IMR-90 (cell line): Measurements from ENCODE around the gene STX8. TPM values are rescaled to one million over a fixed set of nuclear protein-coding genes. Genes with fewer than 3 reads are reported as not detected.

ENCODE experiments used
- ATAC-seq: fragments of 200-7000 bp; cut with Tn5 transposase; 2 replicates; pipeline ENCODE4 v1.9.1; 2020; ENCODE audit warnings: low read depth, mild to moderate bottlenecking, moderate library complexity
- BruUV-seq: library from RNA; stranded (reverse); fragments of 400-500 nt; replicated peaks from 2 replicates; lab custom pipeline; 2021; lab: Mats Ljungman, UMichigan
- CTCF ChIA-PET: fragments of 300-600 bp; formaldehyde crosslinking; extraction: SDS; loops from one replicate; lab custom pipeline; 2021; ENCODE audit warnings: antibody characterized with exemption; lab: Yijun Ruan, JAX
- POLR2A ChIA-PET: fragments of 300-600 bp; sonication (Branson Sonifier 250); formaldehyde crosslinking; loops from one replicate; lab custom pipeline; 2022; ENCODE audit warnings: antibody characterized with exemption; ENCODE audit not compliant: unreplicated experiment; lab: Charles Lee
- DNase-seq: peaks from one replicate; pipeline ENCODE4 v3.0.0; 2013
- H2AFZ ChIP-seq: replicated peaks from 2 replicates; pipeline ENCODE3; 2013; ENCODE audit warnings: low read length, mild to moderate bottlenecking; ENCODE audit not compliant: poor library complexity
- H2AK5ac ChIP-seq: 2 replicates; pipeline ENCODE4 v1.6.1; 2013; ENCODE audit warnings: low read depth, low read length, inconsistent platforms
- H2AK9ac ChIP-seq: replicated peaks from 2 replicates; pipeline ENCODE3; 2013; ENCODE audit warnings: mild to moderate bottlenecking, low read depth, low read length, moderate library complexity; ENCODE audit not compliant: poor library complexity
- H2BK120ac ChIP-seq: 2 replicates; pipeline ENCODE4 v1.6.1; 2013; ENCODE audit warnings: low read depth, low read length, inconsistent platforms
- H2BK15ac ChIP-seq: 3 replicates; pipeline ENCODE4 v1.6.1; 2013; ENCODE audit warnings: low read depth, low read length, inconsistent platforms
- H2BK20ac ChIP-seq: 2 replicates; pipeline ENCODE4 v1.6.1; 2013; ENCODE audit warnings: low read depth, mild to moderate bottlenecking, inconsistent platforms, low read length, moderate library complexity
- H2BK5ac ChIP-seq: 2 replicates; pipeline ENCODE4 v1.6.1; 2013; ENCODE audit warnings: mild to moderate bottlenecking, low read depth, low read length, inconsistent platforms; ENCODE audit not compliant: poor library complexity, severe bottlenecking
- H3K14ac ChIP-seq: replicated peaks from 2 replicates; pipeline ENCODE4 v1.6.1; 2013; ENCODE audit warnings: low read depth, low read length, inconsistent platforms
- H3K18ac ChIP-seq: 2 replicates; pipeline ENCODE4 v1.6.1; 2013; ENCODE audit warnings: low read depth, low read length, control low read depth
- H3K23ac ChIP-seq: 2 replicates; pipeline ENCODE4 v1.6.1; 2013; ENCODE audit warnings: low read depth, low read length, inconsistent platforms
- H3K27ac ChIP-seq: 2 replicates; pipeline ENCODE4 v1.5.1; 2013; ENCODE audit warnings: mild to moderate bottlenecking, control low read depth, low read length; ENCODE audit not compliant: insufficient read depth
- H3K27me3 ChIP-seq: 2 replicates; pipeline ENCODE4 v1.6.1; 2013; ENCODE audit warnings: low read length; ENCODE audit not compliant: control insufficient read depth, insufficient read depth
- H3K36me3 ChIP-seq: 2 replicates; pipeline ENCODE4 v1.6.1; 2013; ENCODE audit warnings: low read length, mixed read lengths; ENCODE audit not compliant: control insufficient read depth, insufficient read depth
- H3K4ac ChIP-seq: 2 replicates; pipeline ENCODE4 v1.6.1; 2013; ENCODE audit warnings: low read depth, low read length, inconsistent platforms
- H3K4me1 ChIP-seq: 2 replicates; pipeline ENCODE4 v1.6.1; 2013; ENCODE audit warnings: low read length, mixed read lengths; ENCODE audit not compliant: control insufficient read depth, insufficient read depth
- H3K4me2 ChIP-seq: 2 replicates; pipeline ENCODE4 v1.6.1; 2013; ENCODE audit warnings: low read depth, mild to moderate bottlenecking, control low read depth, low read length, moderate library complexity
- H3K4me3 ChIP-seq: 2 replicates; pipeline ENCODE4 v1.5.1; 2013; ENCODE audit warnings: low read depth, mild to moderate bottlenecking, control low read depth, low read length, moderate library complexity; ENCODE audit not compliant: insufficient read depth
- H3K56ac ChIP-seq: 2 replicates; pipeline ENCODE4 v1.6.1; 2013; ENCODE audit warnings: low read length, inconsistent platforms; ENCODE audit not compliant: insufficient read depth; ENCODE audit errors: extremely low read depth
- H3K79me1 ChIP-seq, 2 experiments: 2 replicates each; pipeline ENCODE4 v1.6.1; 2013; ENCODE audit warnings: low read length in 2 of 2, inconsistent platforms in 1 of 2, low read depth in 1 of 2
- H3K9ac ChIP-seq: 2 replicates; pipeline ENCODE4 v1.6.1; 2013; ENCODE audit warnings: low read depth, low read length, control low read depth
- H3K9me1 ChIP-seq: 2 replicates; pipeline ENCODE4 v1.6.1; 2013; ENCODE audit warnings: low read length, inconsistent platforms; ENCODE audit not compliant: insufficient read depth
- H3K9me3 ChIP-seq: 2 replicates; pipeline ENCODE4 v1.6.1; 2013; ENCODE audit warnings: low read length; ENCODE audit not compliant: control insufficient read depth, insufficient read depth
- H4K20me1 ChIP-seq: 2 replicates; pipeline ENCODE4 v1.6.1; 2013; ENCODE audit warnings: low read length, inconsistent platforms; ENCODE audit not compliant: insufficient read depth
- H4K5ac ChIP-seq: 2 replicates; pipeline ENCODE4 v1.6.1; 2013; ENCODE audit warnings: mild to moderate bottlenecking, low read depth, low read length, control low read depth
- H4K8ac ChIP-seq, 2 experiments: 2 replicates each; pipeline ENCODE4 v1.6.1; 2013; ENCODE audit warnings: low read depth in 2 of 2, low read length in 2 of 2, control low read depth in 1 of 2, inconsistent platforms in 1 of 2
- H4K91ac ChIP-seq: 2 replicates; pipeline ENCODE4 v1.6.1; 2013; ENCODE audit warnings: low read depth, low read length, inconsistent platforms; ENCODE audit not compliant: insufficient read depth
- BHLHE40 ChIP-seq: fragments of 150-350 bp; IDR thresholded peaks from 2 replicates; pipeline ENCODE4 v1.6.1; 2016; ENCODE audit warnings: mild to moderate bottlenecking, low read depth, low read length
- CHD1 ChIP-seq: IDR thresholded peaks from 2 replicates; pipeline ENCODE4 v1.6.1; 2012; ENCODE audit warnings: low read depth, low read length, improper control_type of control experiment
- FOS ChIP-seq: fragments of 150-350 bp; IDR thresholded peaks from 2 replicates; pipeline ENCODE4 v1.6.1; 2016; ENCODE audit warnings: low read depth, low read length
- MAZ ChIP-seq: IDR thresholded peaks from 2 replicates; pipeline ENCODE4 v1.6.1; 2012; ENCODE audit warnings: low read depth, mild to moderate bottlenecking, low read length, improper control_type of control experiment, moderate library complexity, borderline replicate concordance
- MXI1 ChIP-seq: IDR thresholded peaks from 2 replicates; pipeline ENCODE4 v1.6.1; 2012; ENCODE audit warnings: low read depth, mild to moderate bottlenecking, low read length, moderate library complexity, borderline replicate concordance
- NFE2L2 ChIP-seq: fragments of 150-350 bp; IDR thresholded peaks from 2 replicates; pipeline ENCODE4 v1.6.1; 2016; ENCODE audit warnings: low read depth, mild to moderate bottlenecking, low read length
- RAD21 ChIP-seq: IDR thresholded peaks from 2 replicates; pipeline ENCODE4 v1.6.1; 2012; ENCODE audit warnings: low read length, improper control_type of control experiment
- RFX5 ChIP-seq: IDR thresholded peaks from 2 replicates; pipeline ENCODE4 v1.8.0; 2012; ENCODE audit warnings: low read depth, mild to moderate bottlenecking, low read length, moderate library complexity
- WGBS, 2 experiments: methylation state at CpG; one replicate each; pipeline versions ENCODE4 v1.1.5 to v1.1.7; 2013; ENCODE audit warnings: missing lambda C conversion rate in 2 of 2; ENCODE audit not compliant: insufficient read length in 1 of 2; ENCODE audit errors: extremely low coverage in 2 of 2; 5-methylcytosine and 5-hydroxymethylcytosine counted together
- dilution Hi-C: fragments of 300-500 bp; cut with HindIII; formaldehyde crosslinking; loops from one replicate; pipeline ENCODE4 v1.14.3; 2018; ENCODE audit warnings: low sequenced_read_pairs; ENCODE audit not compliant: unreplicated experiment
- in situ Hi-C: fragments of 300-500 bp; cut with MboI; formaldehyde crosslinking; loops from 3 replicates; pipeline ENCODE4 v1.14.3; 2019; ENCODE audit warnings: low sequenced_read_pairs, inconsistent platforms, mixed read lengths
- intact Hi-C: fragments of 100-400 bp; cut with micrococcal nuclease; formaldehyde crosslinking; loops from 2 replicates; pipeline ENCODE4 v1.10.0; 2022
- polyA plus RNA-seq, 3 experiments: library from polyadenylated mRNA; depleted of rRNA; stranded (reverse); fragments of >200 nt; gene quantifications; 2 replicates each; pipeline ENCODE4 v1.2.3, GENCODE V29; 2012; ENCODE audit warnings: low replicate concordance in 1 of 3
- total RNA-seq: library from RNA; depleted of rRNA; stranded (reverse); fragments of >200 nt; gene quantifications from 2 replicates; pipeline ENCODE4 v1.2.3, GENCODE V29; 2012
- TF ChIP-seq, protein P1 (sequence below): conservative IDR thresholded peaks from 2 replicates; pipeline ENCODE4 v1.5.1; 2012; ENCODE audit warnings: mild to moderate bottlenecking, low read depth, low read length, improper control_type of control experiment

Gene STX8
- total and polyA plus RNA-seq, 2 of the 4 experiments (the other 2 are of a cell fraction), result 26.5 to 47.0 TPM

DNA sequence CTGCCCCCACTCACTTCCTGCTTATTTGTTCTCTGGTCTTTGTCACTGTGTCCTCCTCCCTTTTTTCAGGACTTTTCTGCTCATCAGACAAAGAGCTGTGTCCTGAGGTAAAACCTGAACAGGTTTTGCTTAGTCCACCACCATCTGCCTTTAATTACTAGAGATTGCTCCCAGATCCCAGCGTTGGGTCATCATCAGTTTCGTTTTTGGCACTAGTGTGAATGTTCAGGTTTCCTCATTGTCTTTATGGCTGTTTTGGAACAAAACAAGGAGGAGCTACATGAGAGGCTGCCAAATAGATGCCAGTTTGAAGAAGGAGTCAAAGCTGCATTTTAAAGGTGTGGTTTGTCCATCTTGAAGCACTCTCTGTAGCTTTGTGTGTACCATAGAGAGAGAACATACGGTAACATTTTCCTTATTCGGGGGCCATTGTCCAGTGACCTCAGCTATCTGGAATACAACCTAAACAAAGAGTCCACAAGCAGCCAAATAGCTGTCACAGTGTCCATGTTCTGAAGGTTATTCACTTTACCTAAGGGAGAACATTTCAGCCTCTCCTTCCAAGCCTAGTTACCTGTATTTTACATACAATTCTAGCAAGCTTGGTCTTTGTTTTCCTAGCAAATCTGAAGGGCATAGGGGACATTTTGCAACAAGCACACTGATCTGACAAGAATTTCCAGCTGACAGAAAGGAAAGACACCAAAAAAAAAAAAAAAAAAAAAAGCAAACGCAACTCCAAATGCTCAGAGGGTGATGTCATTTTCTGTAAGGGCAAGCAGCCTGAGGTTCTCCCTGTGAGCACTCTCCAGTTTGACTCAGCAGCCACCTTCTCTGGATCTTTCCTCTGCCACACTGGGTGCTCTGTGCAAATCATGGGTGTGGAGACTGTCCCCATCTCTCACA is 358.2 kb downstream of the STX8 start:
- Histone ChIP-seq H2AFZ (no peak overlapping the region), H3K36me3 (no peaks in the 10 kb centered on the region), H3K4me3 (no peak overlapping the region), H3K4me1 (peaks cover 6% of the 10 kb centered on the region; the same call in 1 of the 2 replicates), H4K8ac (peak overlapping the region in 1 of 2 experiments; percentile 62; a peak in 1 of 4 replicates), H2BK5ac (no peak overlapping the region), H3K9me3 (peaks cover 4% of the 10 kb centered on the region; the same call in 1 of the 2 replicates), H2BK20ac (no peak overlapping the region), H4K91ac (no peak overlapping the region; the same call in 1 of the 2 replicates), H3K9ac (peak overlapping the region; percentile 5), H4K20me1 (no peaks in the 10 kb centered on the region), H2BK120ac (no peak overlapping the region; the same call in 1 of the 2 replicates), H4K5ac (peak overlapping the region; percentile 62; the same call in 1 of the 2 replicates), H2BK15ac (no peak overlapping the region), H3K9me1 (no peaks in the 10 kb centered on the region), H3K56ac (no peak overlapping the region), H3K4me2 (no peak overlapping the region), H2AK5ac (no peak overlapping the region), H3K4ac (no peak overlapping the region), H3K27ac (peak overlapping the region; percentile 79; the same call in 1 of the 2 replicates), H2AK9ac (no peak overlapping the region), H3K18ac (peak overlapping the region; percentile 48; the same call in 1 of the 2 replicates), H3K23ac (no peak overlapping the region), H3K14ac (no peak overlapping the region), H3K79me1 (no peaks in the 10 kb centered on the region), H3K27me3 (no peaks in the 10 kb centered on the region; the same call in 1 of the 2 replicates)
- whole genome bisulfite sequencing, 2 experiments, result no CpG with 5 or more reads among the region's 5 CpGs
- BruUV-seq, result no TSS peak
- DNase-seq (peak; percentile 62), ATAC-seq (peak; percentile 91)
- dilution Hi-C loops (no loop called here), intact Hi-C loops (loop anchor here (10.0 kb wide), 1 partner anchor 57 kb away; no protein-coding TSS in a partner anchor), in situ Hi-C loops (no loop called here)
- TF ChIP-seq MAZ (no peak), BHLHE40 (no peak), NFE2L2 (no peak), MXI1 (no peak), RAD21 (no peak), CHD1 (no peak), FOS (no peak), RFX5 (no peak)
- TF ChIP-seq, protein P1, sequence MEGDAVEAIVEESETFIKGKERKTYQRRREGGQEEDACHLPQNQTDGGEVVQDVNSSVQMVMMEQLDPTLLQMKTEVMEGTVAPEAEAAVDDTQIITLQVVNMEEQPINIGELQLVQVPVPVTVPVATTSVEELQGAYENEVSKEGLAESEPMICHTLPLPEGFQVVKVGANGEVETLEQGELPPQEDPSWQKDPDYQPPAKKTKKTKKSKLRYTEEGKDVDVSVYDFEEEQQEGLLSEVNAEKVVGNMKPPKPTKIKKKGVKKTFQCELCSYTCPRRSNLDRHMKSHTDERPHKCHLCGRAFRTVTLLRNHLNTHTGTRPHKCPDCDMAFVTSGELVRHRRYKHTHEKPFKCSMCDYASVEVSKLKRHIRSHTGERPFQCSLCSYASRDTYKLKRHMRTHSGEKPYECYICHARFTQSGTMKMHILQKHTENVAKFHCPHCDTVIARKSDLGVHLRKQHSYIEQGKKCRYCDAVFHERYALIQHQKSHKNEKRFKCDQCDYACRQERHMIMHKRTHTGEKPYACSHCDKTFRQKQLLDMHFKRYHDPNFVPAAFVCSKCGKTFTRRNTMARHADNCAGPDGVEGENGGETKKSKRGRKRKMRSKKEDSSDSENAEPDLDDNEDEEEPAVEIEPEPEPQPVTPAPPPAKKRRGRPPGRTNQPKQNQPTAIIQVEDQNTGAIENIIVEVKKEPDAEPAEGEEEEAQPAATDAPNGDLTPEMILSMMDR, result no peak
- ChIA-PET CTCF (interaction anchor here (0.6 kb wide), 1 partner anchor 199 kb away, joined by 6 read pairs; no protein-coding TSS in a partner anchor), POLR2A (interaction anchor here (0.6 kb wide), 2 partner anchors 24 to 522 kb away, joined by 4 to 16 read pairs; no protein-coding TSS in a partner anchor)
